Measurements from ENCODE around the gene DNM1.

GRCh38 chr9:128216781-128217553 is 13.8 kb downstream of the DNM1 start:
- no peak for TF ChIP-seq CTCF (IDR thresholded peaks at IDR 0.05)
- TF ChIP-seq POLR2A (IDR thresholded peaks at IDR 0.05), result no peak
